NCI-H146 treated with DMSO at 0.1 percent for 48 hours (cell line): ENCODE results near the gene NOX3.
A peak's percentile ranks its signal among the peaks of the same experiment; 100 is the strongest.

ENCODE experiments used
- DNase-seq: peaks from one replicate; lab custom pipeline; 2025; ENCODE audit not compliant: unreplicated experiment; lab: John Stamatoyannopoulos, UW

NOX3 gene

GRCh38 chr6:155434829-155435423 is 20.7 kb downstream of the NOX3 start:
- no peak for DNase-seq

GRCh38 chr6:155434096-155434495 is 21.5 kb downstream of the NOX3 start:
- DNase-seq: no peak

- DNase-seq: no peak
Measured at GRCh38 chr6:155432293-155432692, 23.3 kb downstream of the NOX3 start.

- DNase-seq: no peak
Measured at GRCh38 chr6:155429321-155429893, 26.2 kb downstream of the NOX3 start.

- no peak for DNase-seq
Measured at GRCh38 chr6:155426408-155426945, 29.2 kb downstream of the NOX3 start.

GRCh38 chr6:155424181-155424580 is 31.5 kb downstream of the NOX3 start:
- DNase-seq: no peak

- no peak for DNase-seq
Measured at GRCh38 chr6:155422635-155423034, 33.0 kb downstream of the NOX3 start.

GRCh38 chr6:155420492-155420891 is 35.1 kb downstream of the NOX3 start:
- DNase-seq: no peak

- no peak for DNase-seq
Measured at GRCh38 chr6:155419161-155419560, 36.5 kb downstream of the NOX3 start.

GRCh38 chr6:155418017-155418761 is 37.5 kb downstream of the NOX3 start:
- peak; percentile 93 for DNase-seq

- peak; percentile 50 for DNase-seq
Measured at GRCh38 chr6:155417454-155417853, 38.2 kb downstream of the NOX3 start.

GRCh38 chr6:155415953-155416352 is 39.7 kb downstream of the NOX3 start:
- DNase-seq: no peak

GRCh38 chr6:155414049-155414448 is 41.6 kb downstream of the NOX3 start:
- no peak for DNase-seq

GRCh38 chr6:155412335-155412734 is 43.3 kb downstream of the NOX3 start:
- DNase-seq: no peak

GRCh38 chr6:155411154-155412052 is 44.2 kb downstream of the NOX3 start:
- peak; percentile 77 for DNase-seq

- no peak for DNase-seq
Measured at GRCh38 chr6:155409391-155409790, 46.2 kb downstream of the NOX3 start.

GRCh38 chr6:155408981-155409380 is 46.7 kb downstream of the NOX3 start:
- DNase-seq: no peak

- DNase-seq: no peak
Measured at GRCh38 chr6:155408231-155408630, 47.4 kb downstream of the NOX3 start.

- no peak for DNase-seq
Measured at GRCh38 chr6:155406801-155407200, 48.8 kb downstream of the NOX3 start.

GRCh38 chr6:155404937-155405336 is 50.7 kb downstream of the NOX3 start:
- no peak for DNase-seq

- no peak for DNase-seq
Measured at GRCh38 chr6:155402656-155403304, 52.9 kb downstream of the NOX3 start.
